Suppressor macrophage treated with lipopolysaccharide for 4 hours (primary cell): ENCODE data around the gene KIF25.

Experiments
- DNase-seq: peaks from one replicate; pipeline ENCODE4 v3.0.0-alpha.2; 2020

The KIF25 gene

DNA sequence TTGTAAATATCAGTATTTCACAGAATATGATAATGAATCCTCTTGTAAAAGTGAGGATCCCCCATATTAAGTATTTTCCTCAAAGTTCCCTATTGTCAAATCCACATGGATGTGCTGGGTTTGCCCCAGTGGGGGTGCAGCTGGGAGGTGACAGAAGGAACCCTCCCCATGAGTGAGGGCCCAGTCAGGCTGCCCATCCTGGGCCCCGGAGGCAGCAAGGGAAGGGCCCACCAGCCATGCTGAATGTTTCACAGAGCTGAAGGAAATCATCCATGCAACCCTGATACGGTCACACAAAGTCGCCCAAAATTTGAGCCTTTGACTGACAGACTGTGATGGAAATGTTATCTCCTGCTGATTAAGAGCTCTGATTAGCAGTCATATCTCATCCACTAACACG, 41.8 kb downstream of the KIF25 start:
- DNase-seq, result no peak

GRCh38 chr6:168039849-168040248, 42.4 kb downstream of the KIF25 start:
- no peak for DNase-seq

DNA sequence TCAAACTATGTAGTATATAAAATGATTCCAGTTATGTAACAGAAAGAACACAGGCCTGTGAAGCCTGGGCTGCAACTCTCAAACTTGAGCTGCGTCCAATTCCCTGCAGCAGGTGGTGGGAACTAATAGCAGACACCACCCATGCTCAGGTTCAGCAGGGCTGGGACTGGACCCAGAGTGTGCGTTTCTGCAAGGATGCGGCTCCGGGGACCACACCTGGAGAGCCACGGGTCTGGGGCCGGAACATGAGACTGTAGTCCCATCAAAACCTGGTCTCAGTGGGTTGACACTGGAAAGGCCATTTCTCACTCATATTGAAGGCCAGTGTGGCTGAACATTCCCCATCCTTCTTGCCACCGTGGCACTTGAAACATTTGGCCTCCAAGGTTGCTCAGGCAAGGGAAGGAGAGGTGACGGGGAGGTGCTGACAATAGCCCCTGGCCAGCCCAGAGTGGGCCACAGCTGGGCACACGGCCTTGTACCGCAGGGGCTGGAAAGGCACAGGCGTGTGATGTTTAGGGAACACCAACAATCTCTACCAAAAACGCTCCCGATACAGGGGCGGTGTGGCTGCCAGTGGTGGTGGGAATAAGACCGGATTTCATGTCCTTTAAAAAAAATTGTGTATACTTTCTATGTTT, 43.5 kb downstream of the KIF25 start:
- no peak for DNase-seq

DNA sequence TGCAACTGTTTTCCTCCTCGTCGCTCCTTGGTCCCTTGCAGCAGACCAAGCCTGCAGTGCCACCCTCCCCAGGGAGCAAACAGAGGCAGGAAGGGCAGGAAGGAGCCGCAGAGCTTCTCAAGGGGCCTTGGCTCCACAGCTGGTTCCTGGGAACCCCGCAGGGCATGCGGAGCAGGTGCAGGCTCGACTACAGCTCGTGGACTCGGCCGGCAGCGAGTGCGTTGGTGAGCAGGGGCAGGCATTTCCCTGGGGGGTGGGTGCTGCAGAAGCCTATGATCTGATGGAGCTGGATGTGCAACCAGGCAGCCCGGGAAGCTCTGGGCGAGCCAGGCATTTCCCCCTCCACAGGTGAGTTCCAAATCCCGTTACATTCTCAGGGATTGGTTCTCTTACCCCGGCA, 44.5 kb downstream of the KIF25 start:
- no peak for DNase-seq

DNA sequence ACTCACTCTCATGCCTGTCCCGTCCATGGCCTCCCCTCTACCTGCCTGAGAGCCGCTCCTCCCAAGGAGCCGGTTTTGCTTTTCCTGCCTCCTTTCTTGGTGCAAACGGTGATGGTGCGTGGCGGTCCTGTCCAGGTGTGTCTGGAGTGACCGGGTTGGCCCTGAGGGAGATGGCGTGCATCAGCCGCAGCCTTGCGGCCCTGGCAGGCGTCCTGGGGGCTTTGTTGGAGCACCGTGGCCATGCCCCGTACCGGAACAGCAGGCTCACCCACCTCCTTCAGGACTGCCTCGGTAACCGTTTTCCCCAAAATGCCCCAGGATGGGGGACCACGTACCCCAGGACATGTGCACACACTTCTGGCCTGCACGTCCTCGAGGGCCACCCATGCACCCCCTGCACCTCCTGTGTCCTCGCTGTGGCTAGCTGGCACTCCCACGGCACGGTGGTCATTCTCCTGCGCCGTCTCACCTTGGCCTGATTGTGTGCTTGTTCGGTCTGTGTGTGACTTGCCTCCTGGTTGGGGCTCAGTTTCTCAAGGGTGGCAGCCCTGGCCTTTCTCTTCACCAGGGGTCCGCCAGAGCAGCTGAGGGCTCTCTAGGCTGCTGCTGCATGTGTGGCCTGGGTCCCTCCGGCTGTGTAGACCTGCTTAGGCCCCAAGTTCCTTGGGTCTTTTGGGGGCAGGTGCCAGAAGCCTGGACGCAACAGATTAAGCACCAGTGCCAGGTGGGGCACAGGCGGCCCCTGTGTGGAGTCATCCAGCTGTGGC, 45.1 kb downstream of the KIF25 start:
- DNase-seq, result no peak

GRCh38 chr6:168043193-168043847, 45.8 kb downstream of the KIF25 start:
- no peak for DNase-seq

- no peak for DNase-seq
These were observed 46.5 kb downstream of the KIF25 start for GRCh38 chr6:168043848-168044415.

GRCh38 chr6:168044521-168045130, 47.2 kb downstream of the KIF25 start:
- no peak for DNase-seq

- no peak for DNase-seq
These were observed 47.7 kb downstream of the KIF25 start for GRCh38 chr6:168045141-168045691.

DNA sequence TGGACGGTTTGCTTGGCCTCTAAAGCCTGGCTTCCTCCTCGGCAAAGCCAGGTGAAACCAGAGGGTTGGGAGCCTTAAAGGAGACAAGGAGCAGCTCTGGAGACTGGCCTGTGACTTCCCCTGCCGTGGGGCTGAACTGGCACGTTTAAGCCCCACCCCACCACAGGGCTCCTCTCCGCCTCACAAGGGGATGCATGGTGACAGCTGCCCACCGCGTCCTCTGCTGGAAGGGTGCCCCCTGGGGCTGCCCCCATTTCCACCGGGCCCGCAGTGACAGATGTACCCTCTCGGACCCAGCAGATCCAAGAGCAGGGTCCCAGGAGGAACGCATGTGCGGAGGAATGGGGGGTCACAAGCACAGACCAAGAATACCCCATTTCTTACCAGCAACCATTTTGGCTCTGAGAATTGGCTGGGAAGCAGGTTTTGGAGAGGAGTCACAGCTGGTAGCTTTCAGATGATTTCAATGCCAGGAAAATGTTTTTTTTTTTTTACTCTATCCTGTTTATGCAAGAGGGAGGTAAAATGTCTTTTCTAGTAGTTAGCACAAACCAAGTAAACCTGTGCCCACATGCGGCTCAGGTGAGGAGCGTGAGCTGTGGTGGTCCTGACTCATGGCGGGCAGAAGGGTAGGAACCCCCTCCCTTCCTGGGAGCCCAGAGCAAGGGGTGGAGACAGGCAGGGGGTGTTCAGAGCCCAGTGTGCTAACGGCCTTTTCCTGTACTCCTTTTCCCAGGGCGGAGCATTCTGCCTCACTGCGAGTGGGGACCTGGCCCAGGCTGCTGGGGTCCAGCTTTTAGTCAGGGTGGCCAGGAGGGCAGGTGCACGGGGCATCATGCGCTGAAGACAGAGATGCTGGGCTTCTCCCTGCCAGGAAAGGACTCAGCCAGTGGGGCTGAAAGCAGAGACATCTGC, 48.5 kb downstream of the KIF25 start:
- no peak for DNase-seq

GRCh38 chr6:168046696-168047095, 49.2 kb downstream of the KIF25 start:
- no peak for DNase-seq

- no peak for DNase-seq
These were observed 50.6 kb downstream of the KIF25 start for GRCh38 chr6:168047841-168048723.

DNA sequence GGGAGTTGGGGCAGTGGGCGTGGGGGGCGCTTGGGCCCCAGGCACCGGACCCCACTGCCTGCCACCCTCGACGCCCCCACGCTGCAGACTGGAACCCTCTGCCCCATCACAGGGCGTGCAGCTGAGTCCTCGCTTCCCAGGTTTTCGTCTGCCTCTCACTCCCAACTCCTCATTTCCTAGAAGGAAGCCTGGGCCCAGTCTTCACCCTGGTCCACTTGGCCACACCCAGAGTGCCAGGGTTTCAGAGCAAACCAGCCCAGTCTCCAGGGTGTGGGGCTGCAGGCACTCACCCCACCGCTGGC, 51.2 kb downstream of the KIF25 start:
- no peak for DNase-seq

DNA sequence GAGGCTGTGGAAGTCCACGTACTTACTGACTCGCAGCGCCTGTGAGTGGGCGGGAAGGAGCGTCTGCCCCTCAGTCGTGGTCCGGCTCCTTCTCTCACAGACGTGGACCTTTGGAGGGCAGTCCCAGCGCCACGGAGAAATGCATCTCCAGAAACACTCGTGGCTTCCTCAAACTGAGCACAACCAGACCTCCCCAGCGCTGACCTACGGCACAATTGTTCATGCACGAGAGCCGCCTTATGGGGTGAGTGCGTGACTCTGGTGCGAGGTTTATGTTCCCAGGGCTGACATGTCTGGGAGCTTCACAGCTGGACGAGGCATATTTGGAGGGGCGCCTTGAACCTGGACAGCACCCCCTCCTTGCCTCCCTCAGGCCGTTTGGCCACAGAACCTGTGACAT, 51.8 kb downstream of the KIF25 start:
- no peak for DNase-seq

DNA sequence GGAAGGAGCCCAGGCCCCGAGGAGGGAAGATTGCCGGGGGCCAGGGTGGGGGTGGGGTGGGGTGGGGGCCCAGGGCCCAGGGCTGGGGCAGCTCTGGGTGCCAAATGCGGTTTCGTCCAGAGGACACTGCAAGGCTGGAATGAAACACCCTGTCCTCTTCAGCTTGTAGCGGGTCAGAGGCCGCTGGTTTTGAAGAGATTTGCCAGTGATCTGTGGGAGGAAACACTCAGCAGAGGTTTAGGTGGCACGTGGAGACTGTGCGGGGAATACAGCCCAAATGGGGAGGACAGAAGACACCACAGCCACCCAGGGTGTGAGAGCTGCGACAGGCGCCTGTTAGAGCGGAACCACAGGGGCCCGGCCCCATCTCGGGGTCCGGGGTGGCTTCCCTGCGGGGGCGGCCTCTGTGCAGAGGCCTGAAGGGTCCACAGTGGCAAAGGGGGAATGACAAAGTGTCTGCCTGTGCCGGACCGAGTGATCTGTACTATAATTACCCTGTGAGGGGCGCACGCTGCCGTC, 52.3 kb downstream of the KIF25 start:
- DNase-seq, result no peak

GRCh38 chr6:168050225-168050880, 52.9 kb downstream of the KIF25 start:
- DNase-seq, result no peak

DNA sequence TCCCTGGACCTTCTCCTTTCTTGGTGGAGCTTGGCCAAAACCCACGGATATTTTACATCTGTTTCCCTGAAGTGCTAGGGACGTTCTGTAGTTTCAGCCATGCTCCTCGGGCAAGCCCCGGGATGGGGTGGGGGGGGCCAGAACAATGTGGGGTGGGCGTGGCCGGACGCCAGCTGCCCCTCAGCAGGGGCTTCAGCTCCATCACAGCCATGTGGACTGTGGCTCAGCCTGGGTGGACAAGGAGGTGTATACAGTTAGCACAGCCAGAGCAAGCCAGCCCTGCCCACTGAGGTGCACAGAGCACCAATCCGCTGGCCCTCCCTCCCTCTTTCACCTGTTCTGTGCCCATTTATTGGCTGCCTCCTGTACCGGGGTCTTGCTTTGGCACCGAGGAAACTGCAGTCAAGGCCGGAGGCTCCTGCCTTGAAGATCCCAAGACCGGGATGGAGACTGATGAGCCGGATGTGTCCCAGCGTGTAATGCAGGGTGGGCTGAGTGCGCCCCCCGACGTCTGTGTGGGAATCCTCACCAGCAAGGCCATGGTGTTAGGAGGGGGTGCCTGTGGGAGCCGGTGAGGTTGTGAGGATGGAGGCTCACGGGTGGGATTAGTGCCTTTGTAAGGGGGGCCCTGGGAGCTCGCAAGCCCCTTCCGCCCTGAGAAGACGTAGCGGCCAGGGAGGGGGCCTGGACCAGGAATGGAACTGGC, 53.6 kb downstream of the KIF25 start:
- no peak for DNase-seq

GRCh38 chr6:168051648-168052047, 54.2 kb downstream of the KIF25 start:
- DNase-seq, result no peak

- no peak for DNase-seq
These were observed 54.9 kb downstream of the KIF25 start for GRCh38 chr6:168052291-168052891.
